ENCODE data around the gene PSMC3IP. TPM values are rescaled to one million over a fixed set of nuclear protein-coding genes. Genes with fewer than 3 reads are reported as not detected.

Gene PSMC3IP
- total and polyA plus RNA-seq, 2 donors from 2014 or later: 3.6 to 5.8 TPM

DNA sequence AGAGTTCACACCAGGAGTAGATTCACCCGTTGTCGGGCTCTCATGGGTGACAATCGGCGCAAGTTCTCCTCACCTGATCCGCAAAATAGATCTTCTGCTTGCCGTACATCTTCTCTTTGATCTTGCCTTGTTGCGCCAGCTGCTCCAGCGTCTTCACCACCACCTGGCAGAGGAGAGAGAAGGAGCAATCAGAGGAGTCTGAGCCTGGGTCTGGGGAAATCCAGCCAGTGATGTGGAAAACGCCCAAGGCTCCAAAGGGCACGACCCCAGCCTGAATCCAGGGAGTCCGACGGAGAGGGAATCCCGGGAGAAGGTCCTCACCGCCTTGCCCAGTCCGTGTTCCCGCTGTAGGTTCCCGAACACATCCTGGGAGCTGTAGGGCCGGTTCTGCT lies 393 bp downstream of the PSMC3IP start:
- H3K4me3 ChIP-seq (ENCODE audit: low read length in 3 of 3): peak overlapping the region; percentile 73 to 83 (median 77)
- no peak for FAIRE-seq
- intact Hi-C loops (cut with DNase I): loop anchor here (10.0 kb wide), 1 partner anchor 248 kb away; the partner anchor contains the start of gene BECN1
- peak overlapping the region; percentile 41 to 45 (median 43) for H3K9ac ChIP-seq (ENCODE audit: low read length in 3 of 3)
- H3K4me1 ChIP-seq (ENCODE audit: control insufficient read depth in 2 of 3, insufficient read depth in 2 of 3, low read depth in 1 of 3, low read length in 3 of 3): peaks cover 0 to 13% (median 8%) of the 10 kb centered on the region in 3 donors
- H3K36me3 ChIP-seq (ENCODE audit: control insufficient read depth in 2 of 3, insufficient read depth in 3 of 3, low read length in 3 of 3): peaks cover 8 to 42% (median 25%) of the 10 kb centered on the region in 3 donors
- H3K27me3 ChIP-seq (ENCODE audit: control insufficient read depth, insufficient read depth, low read length): no peaks in the 10 kb centered on the region
- TF ChIP-seq, protein P1, sequence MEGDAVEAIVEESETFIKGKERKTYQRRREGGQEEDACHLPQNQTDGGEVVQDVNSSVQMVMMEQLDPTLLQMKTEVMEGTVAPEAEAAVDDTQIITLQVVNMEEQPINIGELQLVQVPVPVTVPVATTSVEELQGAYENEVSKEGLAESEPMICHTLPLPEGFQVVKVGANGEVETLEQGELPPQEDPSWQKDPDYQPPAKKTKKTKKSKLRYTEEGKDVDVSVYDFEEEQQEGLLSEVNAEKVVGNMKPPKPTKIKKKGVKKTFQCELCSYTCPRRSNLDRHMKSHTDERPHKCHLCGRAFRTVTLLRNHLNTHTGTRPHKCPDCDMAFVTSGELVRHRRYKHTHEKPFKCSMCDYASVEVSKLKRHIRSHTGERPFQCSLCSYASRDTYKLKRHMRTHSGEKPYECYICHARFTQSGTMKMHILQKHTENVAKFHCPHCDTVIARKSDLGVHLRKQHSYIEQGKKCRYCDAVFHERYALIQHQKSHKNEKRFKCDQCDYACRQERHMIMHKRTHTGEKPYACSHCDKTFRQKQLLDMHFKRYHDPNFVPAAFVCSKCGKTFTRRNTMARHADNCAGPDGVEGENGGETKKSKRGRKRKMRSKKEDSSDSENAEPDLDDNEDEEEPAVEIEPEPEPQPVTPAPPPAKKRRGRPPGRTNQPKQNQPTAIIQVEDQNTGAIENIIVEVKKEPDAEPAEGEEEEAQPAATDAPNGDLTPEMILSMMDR (IDR thresholded peaks at IDR 0.05; ENCODE audit: borderline replicate concordance, extremely low read depth, insufficient read depth): no peak
- H3K27ac ChIP-seq (ENCODE audit: low read depth in 2 of 2, low read length in 2 of 2): peak overlapping the region; percentile 5 to 27
- no peaks in the 10 kb centered on the region for H3K9me3 ChIP-seq (ENCODE audit: control insufficient read depth in 2 of 3, insufficient read depth in 1 of 3, low read length in 3 of 3)
- DNase-seq: peak in 1 of 5 donors; percentile 56

DNA sequence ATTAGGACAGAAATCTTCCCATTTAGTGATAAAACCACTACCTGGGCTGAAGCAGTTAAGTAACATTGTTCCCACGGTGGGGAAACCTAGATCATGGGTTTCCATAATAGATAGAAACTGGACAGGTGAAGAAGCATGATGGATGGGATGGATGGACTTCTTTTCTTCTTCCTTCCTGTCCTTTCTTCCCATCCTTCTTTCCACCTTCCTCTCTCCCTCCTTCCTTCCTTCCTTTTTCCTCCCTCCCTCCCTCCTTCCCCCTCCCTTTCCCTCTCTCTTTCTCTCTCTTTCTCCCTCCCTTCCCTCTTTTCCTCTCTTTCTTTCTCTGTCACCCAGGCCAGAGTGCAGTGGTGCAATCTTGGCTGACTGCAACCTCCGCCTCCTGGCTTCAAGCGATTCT lies 3.1 kb downstream of the PSMC3IP start:
- DNase-seq (no peak), FAIRE-seq (no peak)
- Histone ChIP-seq H3K27ac (ENCODE audit: low read depth in 2 of 2, low read length in 2 of 2) (no peak overlapping the region), H3K27me3 (ENCODE audit: control insufficient read depth, insufficient read depth, low read length) (no peaks in the 10 kb centered on the region), H3K9ac (ENCODE audit: low read length in 3 of 3) (no peak overlapping the region), H3K4me3 (ENCODE audit: low read length in 3 of 3) (no peak overlapping the region), H3K36me3 (ENCODE audit: control insufficient read depth in 2 of 3, insufficient read depth in 3 of 3, low read length in 3 of 3) (peaks cover 10 to 43% (median 29%) of the 10 kb centered on the region in 3 donors), H3K4me1 (ENCODE audit: control insufficient read depth in 2 of 3, insufficient read depth in 2 of 3, low read depth in 1 of 3, low read length in 3 of 3) (peaks cover 0 to 13% (median 8%) of the 10 kb centered on the region in 3 donors), H3K9me3 (ENCODE audit: control insufficient read depth in 2 of 3, insufficient read depth in 1 of 3, low read length in 3 of 3) (no peaks in the 10 kb centered on the region)
- intact Hi-C loops (cut with DNase I): loop anchor here (10.0 kb wide), 1 partner anchor 250 kb away; the partner anchor contains the start of gene BECN1
- TF ChIP-seq, protein P1 (IDR thresholded peaks at IDR 0.05; ENCODE audit: borderline replicate concordance, extremely low read depth, insufficient read depth): no peak

DNA sequence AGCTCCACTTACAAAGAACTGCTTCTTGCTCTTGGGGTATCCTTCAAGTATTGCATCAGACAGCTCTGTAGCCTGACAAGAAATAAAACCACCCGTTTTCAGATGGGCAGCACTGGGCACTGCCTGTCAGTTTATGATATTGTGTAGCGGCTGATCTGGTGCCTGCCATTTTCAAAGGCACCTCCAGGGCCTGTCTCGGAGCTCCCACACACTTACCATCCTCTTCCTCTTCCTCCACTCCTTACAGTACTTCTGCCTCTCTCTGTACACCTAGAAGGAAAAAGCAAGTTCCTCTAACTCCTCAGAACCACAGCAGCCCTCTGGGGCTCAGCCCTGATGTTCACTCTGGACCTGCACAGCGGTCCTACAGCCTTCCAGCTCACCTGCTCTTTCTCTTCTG lies 4.4 kb downstream of the PSMC3IP start:
- peaks cover 0 to 8% (median 8%) of the 10 kb centered on the region in 3 donors for H3K4me1 ChIP-seq (ENCODE audit: control insufficient read depth in 2 of 3, insufficient read depth in 2 of 3, low read depth in 1 of 3, low read length in 3 of 3)
- H3K4me3 ChIP-seq (ENCODE audit: low read length in 3 of 3): no peak overlapping the region
- H3K36me3 ChIP-seq (ENCODE audit: control insufficient read depth in 2 of 3, insufficient read depth in 3 of 3, low read length in 3 of 3): peaks cover 10 to 55% (median 35%) of the 10 kb centered on the region in 3 donors
- no peaks in the 10 kb centered on the region for H3K27me3 ChIP-seq (ENCODE audit: control insufficient read depth, insufficient read depth, low read length)
- no peak for FAIRE-seq
- H3K27ac ChIP-seq (ENCODE audit: low read depth in 2 of 2, low read length in 2 of 2): no peak overlapping the region
- no peaks in the 10 kb centered on the region for H3K9me3 ChIP-seq (ENCODE audit: control insufficient read depth in 2 of 3, insufficient read depth in 1 of 3, low read length in 3 of 3)
- peak overlapping the region in 1 of 3 donors; percentile 7 for H3K9ac ChIP-seq (ENCODE audit: low read length in 3 of 3)
- TF ChIP-seq, protein P1 (IDR thresholded peaks at IDR 0.05; ENCODE audit: borderline replicate concordance, extremely low read depth, insufficient read depth): no peak
- no peak for DNase-seq
- intact Hi-C loops (cut with DNase I): loop anchor here (10.0 kb wide), 1 partner anchor 252 kb away; the partner anchor contains the start of gene BECN1

All from kidney (tissue), 14 donors.